HG03469 (cell line): ENCODE measurements around the gene SRCIN1.
"Not testable (repeated sequence)": the region's sequence is repeated elsewhere in the genome, so short reads cannot be mapped to it uniquely, and the experiment has no call there.

Source experiments
- ATAC-seq: cut with Tn5 transposase; IDR thresholded peaks from one replicate; pipeline ENCODE4 v1.9.1; 2021; ENCODE audit warnings: mild to moderate bottlenecking, moderate library complexity, moderate number of reproducible peaks; ENCODE audit not compliant: unreplicated experiment

The SRCIN1 gene

GRCh38 chr17:38511150-38512108 is 94.3 kb downstream of the SRCIN1 start:
- no peak for ATAC-seq

GRCh38 chr17:38510421-38511149 is 95.2 kb downstream of the SRCIN1 start:
- no peak for ATAC-seq

GRCh38 chr17:38509772-38510420 is 95.9 kb downstream of the SRCIN1 start:
- ATAC-seq = no peak

DNA sequence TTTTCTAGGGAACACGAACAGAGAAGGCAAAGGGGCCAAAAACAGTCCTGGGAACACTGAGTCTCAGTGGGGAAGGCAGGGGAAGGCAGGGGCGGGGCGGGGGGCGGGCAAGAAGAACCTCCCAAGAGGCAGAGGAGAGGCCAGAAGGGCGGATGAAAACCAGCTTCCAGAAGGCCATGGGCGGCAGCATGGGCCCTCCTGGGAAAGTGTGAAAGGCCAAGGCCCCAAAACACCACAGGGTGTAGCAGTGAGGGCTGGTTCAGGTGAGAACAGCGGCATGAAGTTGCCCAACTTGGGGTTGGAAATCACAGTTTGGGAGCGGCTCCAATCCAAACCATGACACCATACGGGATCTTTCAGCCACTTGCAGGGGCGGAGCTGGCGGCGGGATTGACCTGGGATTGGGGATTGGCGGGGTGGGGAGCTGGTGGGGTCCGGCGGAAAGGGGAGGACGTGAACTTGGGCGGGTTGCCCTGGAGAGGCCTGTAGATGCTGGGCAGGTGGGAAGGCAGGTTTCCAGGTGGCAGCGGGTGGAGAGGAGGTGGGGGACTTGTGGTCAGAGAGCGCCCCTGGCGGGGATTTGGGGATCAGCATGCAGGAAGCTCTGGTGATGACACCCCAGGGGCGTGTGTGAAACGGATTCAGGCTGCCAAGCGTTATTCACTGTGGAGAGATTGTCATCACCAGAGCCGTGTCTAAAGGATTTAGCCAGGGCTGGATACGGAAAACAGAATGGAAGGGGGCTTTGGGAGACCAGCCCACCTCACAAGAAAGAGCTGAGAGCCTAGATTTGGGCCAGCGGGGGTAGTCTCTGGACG is 96.6 kb downstream of the SRCIN1 start:
- no peak for ATAC-seq

DNA sequence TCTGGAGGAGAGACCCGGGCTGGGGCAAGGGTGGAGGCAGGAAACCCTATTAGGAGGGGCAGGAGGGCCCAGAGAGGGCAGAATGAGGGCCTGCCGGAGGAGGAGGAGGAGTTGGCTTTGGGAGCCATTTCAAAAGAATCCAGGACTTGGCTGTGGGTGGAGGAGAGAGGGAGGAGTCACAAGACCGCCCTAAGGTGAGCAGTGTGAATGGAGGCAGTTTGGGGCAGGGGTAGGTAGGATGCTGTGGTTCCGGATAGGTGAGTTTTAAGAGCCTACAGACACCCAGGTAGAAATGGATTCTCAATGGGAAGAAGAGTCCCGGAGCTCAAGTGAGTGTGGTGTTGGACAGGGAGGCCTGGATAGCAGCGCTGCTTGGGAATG is 97.2 kb downstream of the SRCIN1 start:
- ATAC-seq = no peak

- no peak for ATAC-seq
Measured at GRCh38 chr17:38507921-38508569, 97.7 kb downstream of the SRCIN1 start.

GRCh38 chr17:38507436-38507835 is 98.3 kb downstream of the SRCIN1 start:
- ATAC-seq = no peak

GRCh38 chr17:38504216-38504615 is 101.5 kb downstream of the SRCIN1 start:
- ATAC-seq = no peak

GRCh38 chr17:38503286-38503913 is 102.4 kb downstream of the SRCIN1 start:
- ATAC-seq = not testable (repeated sequence)

DNA sequence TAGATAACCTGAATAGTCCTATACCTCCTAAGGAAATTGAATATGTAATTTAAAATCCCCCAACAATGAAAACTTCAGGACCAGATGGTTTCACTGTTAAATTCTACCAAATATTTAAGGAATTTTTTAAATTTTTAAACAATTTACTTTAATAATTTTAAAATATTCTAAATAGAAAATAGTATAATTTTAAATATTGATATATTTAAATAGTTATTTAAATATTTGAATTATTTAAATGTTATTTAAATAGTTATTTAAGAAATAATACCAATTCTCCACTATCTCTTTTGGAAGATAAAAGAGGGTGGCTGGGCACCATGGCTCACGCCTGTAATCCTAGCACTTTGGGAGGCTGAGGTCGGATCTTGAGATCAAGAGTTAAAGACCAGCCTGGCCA is 104.0 kb downstream of the SRCIN1 start:
- not testable (repeated sequence) for ATAC-seq

GRCh38 chr17:38499230-38499629 is 106.5 kb downstream of the SRCIN1 start:
- not testable (repeated sequence) for ATAC-seq

DNA sequence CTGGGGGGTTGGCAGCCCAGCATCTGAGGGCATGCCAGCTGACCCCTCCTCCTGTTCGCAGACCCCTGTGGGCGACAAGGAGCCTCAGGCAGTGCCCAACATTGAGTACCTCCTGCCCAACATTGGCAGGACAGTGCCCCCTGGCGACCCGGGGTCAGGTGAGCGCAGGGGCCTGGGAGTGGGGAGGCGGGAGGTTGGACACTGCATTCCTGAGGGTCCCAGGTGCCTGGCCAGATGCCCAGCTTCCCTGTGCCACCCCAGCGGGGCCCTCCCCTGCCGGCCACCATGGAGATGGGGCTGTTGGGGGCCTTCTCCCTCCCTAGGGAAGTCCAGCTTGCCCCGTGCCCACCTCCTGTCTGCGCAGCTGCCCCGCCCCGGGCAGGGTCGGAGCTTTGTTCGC is 107.4 kb downstream of the SRCIN1 start:
- ATAC-seq = no peak

GRCh38 chr17:38497656-38498055 is 108.1 kb downstream of the SRCIN1 start:
- ATAC-seq = not testable (repeated sequence)

- ATAC-seq = not testable (repeated sequence)
Measured at GRCh38 chr17:38494152-38494551, 111.6 kb downstream of the SRCIN1 start.

- ATAC-seq = not testable (repeated sequence)
Measured at GRCh38 chr17:38492067-38493040, 113.4 kb downstream of the SRCIN1 start.

DNA sequence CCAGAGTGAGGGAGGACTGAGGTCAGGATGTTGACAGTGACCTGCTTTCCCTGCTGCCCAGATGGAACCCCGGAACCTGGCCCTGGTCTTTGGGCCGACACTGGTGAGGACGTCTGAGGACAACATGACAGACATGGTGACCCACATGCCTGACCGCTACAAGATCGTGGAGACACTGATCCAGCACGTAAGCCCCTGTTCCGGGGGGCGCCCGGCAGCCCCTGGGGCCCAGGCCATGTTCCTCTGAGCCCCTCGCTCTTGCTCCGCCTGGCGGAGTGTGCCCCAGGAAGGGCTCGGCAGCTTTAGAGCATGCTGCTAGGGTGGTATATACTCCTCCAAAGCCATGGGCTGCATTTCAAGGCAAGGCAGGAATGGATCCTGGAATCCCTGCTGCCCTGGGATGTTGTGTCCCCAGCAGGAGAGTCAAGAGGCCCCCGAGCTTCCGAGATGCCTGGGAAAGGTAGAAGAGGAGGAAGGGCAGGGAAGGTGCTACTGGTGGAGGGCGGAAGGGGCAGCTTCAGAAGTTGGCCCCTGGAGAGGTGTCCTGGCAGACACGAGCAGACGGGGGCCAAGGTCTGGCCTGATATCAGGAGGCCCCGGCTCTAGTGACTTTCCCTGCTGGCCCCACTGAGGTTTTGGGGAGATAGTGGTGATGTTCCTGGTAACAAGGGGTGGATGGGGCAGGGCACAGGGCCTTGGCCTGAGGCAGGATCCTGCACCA is 114.2 kb downstream of the SRCIN1 start:
- ATAC-seq = not testable (repeated sequence)

GRCh38 chr17:38489774-38490173 is 116.0 kb downstream of the SRCIN1 start:
- ATAC-seq = not testable (repeated sequence)
